Kidney (tissue), 14 donors: Measurements from ENCODE around the gene FBLN1. TPM values are rescaled to one million over a fixed set of nuclear protein-coding genes. Genes with fewer than 3 reads are reported as not detected.

Experiments used
- DNase-seq, 5 donors: peaks; one replicate each; pipeline ENCODE4 v3.0.0-alpha.2; 2013 to 2020
- FAIRE-seq: peaks from 2 replicates; lab custom pipeline; 2012; peaks lifted over from hg19 to GRCh38; lab: Jason Lieb, UNC
- H3K27ac ChIP-seq, 2 donors: one replicate each; pipeline ENCODE4 v1.7.0; 2013; ENCODE audit warnings: low read depth in 2 of 2, low read length in 2 of 2, inconsistent platforms in 1 of 2
- H3K27me3 ChIP-seq: one replicate; pipeline ENCODE4 v1.7.1; 2013; ENCODE audit warnings: low read length, inconsistent platforms; ENCODE audit not compliant: control insufficient read depth, insufficient read depth
- H3K36me3 ChIP-seq, 3 donors: one replicate each; pipeline versions ENCODE4 v1.7.0 to v1.7.1; 2013; ENCODE audit warnings: low read length in 3 of 3, control low read depth in 1 of 3, inconsistent platforms in 1 of 3; ENCODE audit not compliant: insufficient read depth in 3 of 3, control insufficient read depth in 2 of 3
- H3K4me1 ChIP-seq, 3 donors: one replicate each; pipeline versions ENCODE4 v1.7.0 to v1.7.1; 2013; ENCODE audit warnings: low read length in 3 of 3, inconsistent platforms in 1 of 3, low read depth in 1 of 3; ENCODE audit not compliant: control insufficient read depth in 2 of 3, insufficient read depth in 2 of 3
- H3K4me3 ChIP-seq, 3 donors: one replicate each; pipeline versions ENCODE4 v1.7.0 to v1.8.1; 2013; ENCODE audit warnings: low read length in 3 of 3, control low read depth in 1 of 3, inconsistent platforms in 1 of 3
- H3K9ac ChIP-seq, 3 donors: one replicate each; pipeline versions ENCODE4 v1.7.0 to v1.7.1; 2013; ENCODE audit warnings: low read length in 3 of 3, control low read depth in 1 of 3, inconsistent platforms in 1 of 3
- H3K9me3 ChIP-seq, 3 donors: one replicate each; pipeline versions ENCODE4 v1.7.0 to v1.7.1; 2013; ENCODE audit warnings: low read length in 3 of 3, control low read depth in 1 of 3, inconsistent platforms in 1 of 3; ENCODE audit not compliant: control insufficient read depth in 2 of 3, insufficient read depth in 1 of 3
- intact Hi-C: fragments of 100-400 bp; cut with DNase I; formaldehyde crosslinking; loops from one replicate; pipeline ENCODE4 v1.11.1; 2022
- polyA plus RNA-seq: library from polyadenylated mRNA; stranded (reverse); fragments of 350-450 nt; fragmentation: Illumina TruSeq; extraction: RNeasy Lipid Tissue Mini Kit (QIAGEN cat#74804); gene quantifications from one replicate; pipeline ENCODE4 v1.2.3, GENCODE V29; 2014; ENCODE audit warnings: low read depth, low replicate concordance; ENCODE audit not compliant: insufficient read depth
- total RNA-seq: library from RNA; stranded (reverse); fragmentation: NEBNext Ultra II Directional; extraction: Animal tissue kit (Norgen Biotek cat#: 25700); gene quantifications from one replicate; pipeline ENCODE4 v1.2.1, GENCODE V29; 2021
- TF ChIP-seq, protein P1 (sequence below): IDR thresholded peaks from 3 replicates; pipeline ENCODE4 v1.5.1; 2012; ENCODE audit warnings: mild to moderate bottlenecking, moderate library complexity, borderline replicate concordance; ENCODE audit not compliant: insufficient read depth; ENCODE audit errors: extremely low read depth
- donor health status: control.
- donor health status: control.
- donor health status: control.
- donor health status: control.
- donor health status: control.
- donor health status: DM: yes; HTN: yes; CAD: no.
- donor health status: Normal renal cell carcinoma (clear cell type).

Gene FBLN1
- total and polyA plus RNA-seq, 2 donors from 2014 or later, result 23.3 to 105 TPM

DNA sequence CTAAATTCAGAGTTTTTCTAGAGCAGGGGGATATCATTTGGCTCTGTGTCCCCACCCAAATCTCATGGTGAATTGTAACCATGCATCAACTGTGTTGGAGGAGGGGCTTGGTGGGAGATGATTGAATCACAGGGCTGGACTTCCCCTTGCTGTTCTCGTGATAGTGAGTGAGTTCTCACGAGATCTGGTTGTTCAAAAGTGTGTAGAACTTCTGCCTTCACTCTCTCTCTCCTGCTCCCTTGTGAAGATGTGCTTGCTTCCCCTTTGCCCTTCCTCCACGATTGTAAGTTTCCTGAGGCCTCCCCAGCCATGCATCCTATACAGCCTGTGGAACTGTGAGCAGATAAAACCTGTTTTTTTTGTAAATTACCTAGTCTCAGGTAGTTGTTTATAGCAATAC, 22.0 kb upstream of the FBLN1 start:
- no peaks in the 10 kb centered on the region for H3K9me3 ChIP-seq
- no peak for FAIRE-seq
- no peaks in the 10 kb centered on the region for H3K27me3 ChIP-seq
- H3K27ac ChIP-seq, result no peak overlapping the region
- no peak overlapping the region for H3K9ac ChIP-seq
- no peak for DNase-seq
- H3K36me3 ChIP-seq, result no peaks in the 10 kb centered on the region
- H3K4me3 ChIP-seq, result no peak overlapping the region
- peaks cover 0 to 2% (median 0%) of the 10 kb centered on the region in 3 donors for H3K4me1 ChIP-seq
- intact Hi-C loops, result no loop called here
- TF ChIP-seq, protein P1, sequence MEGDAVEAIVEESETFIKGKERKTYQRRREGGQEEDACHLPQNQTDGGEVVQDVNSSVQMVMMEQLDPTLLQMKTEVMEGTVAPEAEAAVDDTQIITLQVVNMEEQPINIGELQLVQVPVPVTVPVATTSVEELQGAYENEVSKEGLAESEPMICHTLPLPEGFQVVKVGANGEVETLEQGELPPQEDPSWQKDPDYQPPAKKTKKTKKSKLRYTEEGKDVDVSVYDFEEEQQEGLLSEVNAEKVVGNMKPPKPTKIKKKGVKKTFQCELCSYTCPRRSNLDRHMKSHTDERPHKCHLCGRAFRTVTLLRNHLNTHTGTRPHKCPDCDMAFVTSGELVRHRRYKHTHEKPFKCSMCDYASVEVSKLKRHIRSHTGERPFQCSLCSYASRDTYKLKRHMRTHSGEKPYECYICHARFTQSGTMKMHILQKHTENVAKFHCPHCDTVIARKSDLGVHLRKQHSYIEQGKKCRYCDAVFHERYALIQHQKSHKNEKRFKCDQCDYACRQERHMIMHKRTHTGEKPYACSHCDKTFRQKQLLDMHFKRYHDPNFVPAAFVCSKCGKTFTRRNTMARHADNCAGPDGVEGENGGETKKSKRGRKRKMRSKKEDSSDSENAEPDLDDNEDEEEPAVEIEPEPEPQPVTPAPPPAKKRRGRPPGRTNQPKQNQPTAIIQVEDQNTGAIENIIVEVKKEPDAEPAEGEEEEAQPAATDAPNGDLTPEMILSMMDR, result no peak

DNA sequence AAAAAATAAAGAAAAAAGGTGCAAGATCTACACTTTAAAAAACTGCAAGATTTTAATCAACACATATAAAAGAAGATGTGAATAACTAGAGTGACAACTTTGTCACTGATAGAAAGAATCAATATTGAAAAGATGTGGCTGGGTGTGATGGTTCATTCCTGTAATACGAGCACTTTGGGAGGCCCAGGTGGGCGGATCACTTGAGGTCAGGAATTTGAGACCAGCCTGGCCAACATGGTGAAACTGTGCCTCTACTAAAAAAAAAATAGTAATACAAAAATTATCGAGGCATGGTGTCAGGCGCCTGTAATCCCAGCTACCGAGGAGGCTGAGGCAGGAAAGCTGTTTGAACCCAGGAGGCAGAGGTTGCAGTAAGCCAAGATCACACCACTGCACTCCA, 21.0 kb upstream of the FBLN1 start:
- Histone ChIP-seq H3K9ac (no peak overlapping the region), H3K9me3 (no peaks in the 10 kb centered on the region), H3K4me1 (peaks cover 0 to 2% (median 0%) of the 10 kb centered on the region in 3 donors), H3K36me3 (no peaks in the 10 kb centered on the region), H3K27ac (no peak overlapping the region), H3K27me3 (no peaks in the 10 kb centered on the region), H3K4me3 (no peak overlapping the region)
- intact Hi-C loops, result no loop called here
- DNase-seq, result no peak
- TF ChIP-seq, protein P1, result no peak
- no peak for FAIRE-seq

DNA sequence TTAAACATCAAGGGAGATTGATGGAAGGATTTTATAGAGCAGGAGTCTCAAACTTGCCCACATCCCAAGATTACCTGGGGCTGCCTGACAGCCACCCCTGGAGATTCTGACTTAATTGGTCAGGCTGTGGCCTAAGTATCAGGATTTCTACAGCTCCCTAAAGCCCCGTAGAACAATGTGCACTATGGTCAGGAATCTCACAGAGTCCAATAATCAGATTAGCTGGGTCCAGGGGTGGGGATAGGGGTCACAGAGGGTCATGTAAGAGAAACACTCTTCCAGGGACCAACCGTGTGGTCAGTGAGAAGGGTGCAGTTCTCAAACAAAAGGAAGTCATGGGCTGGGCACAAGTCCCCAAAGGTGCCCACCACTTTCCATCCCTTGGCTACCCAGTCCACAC, 20.5 kb upstream of the FBLN1 start:
- Histone ChIP-seq H3K4me1 (peaks cover 0 to 2% (median 0%) of the 10 kb centered on the region in 3 donors), H3K4me3 (no peak overlapping the region), H3K9ac (no peak overlapping the region), H3K27me3 (no peaks in the 10 kb centered on the region), H3K36me3 (no peaks in the 10 kb centered on the region), H3K9me3 (no peaks in the 10 kb centered on the region), H3K27ac (no peak overlapping the region)
- DNase-seq, result no peak
- TF ChIP-seq, protein P1, result no peak
- intact Hi-C loops, result no loop called here
- no peak for FAIRE-seq

DNA sequence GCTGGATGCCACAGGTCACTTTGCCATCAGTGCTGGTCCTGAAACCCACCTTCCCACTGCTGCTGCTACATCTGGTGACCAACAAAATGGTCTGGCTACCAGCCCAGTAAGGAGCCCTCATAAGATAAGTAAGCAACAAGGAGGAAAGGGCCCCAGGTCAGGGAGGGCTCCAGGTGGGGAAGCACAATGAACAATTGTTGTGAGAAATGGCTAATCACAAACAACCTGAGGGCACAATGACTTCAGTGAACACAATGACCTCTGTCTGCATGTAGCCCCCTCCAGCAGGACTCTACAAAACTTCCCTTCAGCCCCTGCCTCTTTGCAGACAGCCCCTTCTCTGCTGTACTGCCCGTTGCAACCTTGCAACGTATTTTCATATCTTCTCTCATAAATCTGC, 19.4 kb upstream of the FBLN1 start:
- intact Hi-C loops, result no loop called here
- no peak overlapping the region for H3K27ac ChIP-seq
- H3K4me3 ChIP-seq, result no peak overlapping the region
- H3K27me3 ChIP-seq, result no peaks in the 10 kb centered on the region
- H3K4me1 ChIP-seq, result peaks cover 0 to 2% (median 0%) of the 10 kb centered on the region in 3 donors
- FAIRE-seq, result no peak
- H3K9ac ChIP-seq, result no peak overlapping the region
- H3K9me3 ChIP-seq, result no peaks in the 10 kb centered on the region
- TF ChIP-seq, protein P1, result no peak
- no peaks in the 10 kb centered on the region for H3K36me3 ChIP-seq
- DNase-seq, result no peak
